ENCODE data around the gene MACROD2.

Gene MACROD2

GRCh38 chr20:15319439-15319838 is 1324.1 kb downstream of the MACROD2 start:
- DNase-seq (ENCODE audit: low spot score) = no peak

GRCh38 chr20:15320941-15321340 is 1325.6 kb downstream of the MACROD2 start:
- no peak for DNase-seq (ENCODE audit: low spot score)
- TF ChIP-seq, protein P1, sequence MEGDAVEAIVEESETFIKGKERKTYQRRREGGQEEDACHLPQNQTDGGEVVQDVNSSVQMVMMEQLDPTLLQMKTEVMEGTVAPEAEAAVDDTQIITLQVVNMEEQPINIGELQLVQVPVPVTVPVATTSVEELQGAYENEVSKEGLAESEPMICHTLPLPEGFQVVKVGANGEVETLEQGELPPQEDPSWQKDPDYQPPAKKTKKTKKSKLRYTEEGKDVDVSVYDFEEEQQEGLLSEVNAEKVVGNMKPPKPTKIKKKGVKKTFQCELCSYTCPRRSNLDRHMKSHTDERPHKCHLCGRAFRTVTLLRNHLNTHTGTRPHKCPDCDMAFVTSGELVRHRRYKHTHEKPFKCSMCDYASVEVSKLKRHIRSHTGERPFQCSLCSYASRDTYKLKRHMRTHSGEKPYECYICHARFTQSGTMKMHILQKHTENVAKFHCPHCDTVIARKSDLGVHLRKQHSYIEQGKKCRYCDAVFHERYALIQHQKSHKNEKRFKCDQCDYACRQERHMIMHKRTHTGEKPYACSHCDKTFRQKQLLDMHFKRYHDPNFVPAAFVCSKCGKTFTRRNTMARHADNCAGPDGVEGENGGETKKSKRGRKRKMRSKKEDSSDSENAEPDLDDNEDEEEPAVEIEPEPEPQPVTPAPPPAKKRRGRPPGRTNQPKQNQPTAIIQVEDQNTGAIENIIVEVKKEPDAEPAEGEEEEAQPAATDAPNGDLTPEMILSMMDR (conservative IDR thresholded peaks at IDR 0.05; ENCODE audit: low read depth) = no peak
- H3K27ac ChIP-seq = no peak overlapping the region
- ChIA-PET POLR2A (ENCODE audit: low non-redundant PET) (no interaction called here), CTCF (interaction anchor here (0.6 to 1.2 kb wide), 3 partner anchors 10 to 1057 kb away, joined by 3 read pairs; no protein-coding TSS in a partner anchor)

More at GRCh38 chr20:15319439-15319838, 1324.1 kb downstream of the MACROD2 start:
- TF ChIP-seq, protein P1 (conservative IDR thresholded peaks at IDR 0.05; ENCODE audit: low read depth) = no peak
- CTCF ChIA-PET = no interaction called here
- H3K27ac ChIP-seq = no peak overlapping the region
- POLR2A ChIA-PET (ENCODE audit: low non-redundant PET) = no interaction called here

DNA sequence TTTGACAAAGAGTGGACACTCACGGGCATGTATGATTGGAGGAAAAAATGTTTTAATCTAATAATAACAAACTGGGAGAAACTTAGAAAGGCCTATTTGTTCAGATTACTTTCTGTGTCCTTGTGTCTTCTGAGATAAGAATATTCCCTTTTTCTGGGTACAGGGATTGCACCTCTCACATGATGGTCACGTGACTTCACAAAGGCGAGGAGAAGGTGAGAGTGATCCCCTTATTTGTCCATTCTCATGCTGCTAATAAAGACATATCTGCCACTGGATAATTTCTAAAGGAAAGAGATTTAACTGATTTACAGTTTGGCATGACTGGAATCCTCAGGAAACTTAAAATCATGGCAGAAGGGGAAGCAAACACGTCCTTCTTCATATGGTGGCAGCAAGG is 1331.8 kb downstream of the MACROD2 start:
- H3K27ac ChIP-seq = no peak overlapping the region
- TF ChIP-seq, protein P1 (conservative IDR thresholded peaks at IDR 0.05; ENCODE audit: low read depth) = no peak
- POLR2A ChIA-PET (ENCODE audit: low non-redundant PET) = no interaction called here
- CTCF ChIA-PET = no interaction called here
- no peak for DNase-seq (ENCODE audit: low spot score)

- ChIA-PET POLR2A (ENCODE audit: low non-redundant PET) (no interaction called here), CTCF (no interaction called here)
- DNase-seq (ENCODE audit: low spot score) = no peak
- TF ChIP-seq, protein P1 (conservative IDR thresholded peaks at IDR 0.05; ENCODE audit: low read depth) = no peak
- H3K27ac ChIP-seq = no peak overlapping the region
These were observed 1332.8 kb downstream of the MACROD2 start for GRCh38 chr20:15328084-15328483.

DNA sequence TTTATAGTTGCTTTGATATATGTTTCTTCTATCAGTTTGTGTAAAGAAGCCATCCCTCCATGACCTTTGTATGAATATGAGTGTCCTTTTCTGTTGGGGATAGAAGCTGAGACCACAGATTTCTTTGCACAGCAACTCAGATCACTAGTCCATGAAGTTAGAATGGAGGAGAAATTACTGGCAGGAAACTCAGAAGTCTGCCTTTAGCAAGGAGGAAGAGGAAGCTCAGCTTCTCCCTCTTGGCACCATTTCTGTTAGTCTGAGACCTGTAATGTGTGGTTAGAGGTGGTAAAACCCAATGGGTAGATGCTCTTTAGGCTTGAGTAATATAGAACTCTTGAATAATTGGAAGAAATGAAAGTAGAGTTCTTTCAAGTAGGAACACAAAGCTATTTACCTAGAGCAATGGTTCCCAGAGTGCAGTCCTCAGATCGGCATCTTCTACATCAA is 1337.4 kb downstream of the MACROD2 start:
- DNase-seq (ENCODE audit: low spot score) = no peak
- TF ChIP-seq, protein P1 (conservative IDR thresholded peaks at IDR 0.05; ENCODE audit: low read depth) = no peak
- no peak overlapping the region for H3K27ac ChIP-seq
- ChIA-PET CTCF (no interaction called here), POLR2A (ENCODE audit: low non-redundant PET) (no interaction called here)

DNA sequence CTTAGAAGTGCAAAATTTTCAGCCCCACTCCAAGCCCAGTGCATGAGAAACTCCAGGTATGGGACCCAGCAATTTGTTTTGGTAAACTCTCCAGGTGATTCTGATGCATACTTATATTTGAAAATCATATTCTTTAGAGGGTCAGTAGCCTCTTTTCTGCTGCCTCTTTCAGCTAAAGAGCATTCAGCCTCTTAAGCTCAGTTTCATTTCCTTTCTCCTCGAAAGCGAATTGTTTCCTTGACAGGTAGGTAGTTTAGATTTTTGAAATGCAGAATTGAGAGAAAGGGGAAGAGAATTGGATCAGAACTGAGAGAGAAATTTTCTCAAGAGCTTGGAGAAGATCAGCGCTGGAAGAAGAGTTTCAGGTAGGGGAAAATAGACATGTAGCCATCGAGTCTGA is 1337.9 kb downstream of the MACROD2 start:
- ChIA-PET CTCF (no interaction called here), POLR2A (ENCODE audit: low non-redundant PET) (no interaction called here)
- TF ChIP-seq, protein P1 (conservative IDR thresholded peaks at IDR 0.05; ENCODE audit: low read depth) = no peak
- DNase-seq (ENCODE audit: low spot score) = no peak
- H3K27ac ChIP-seq = no peak overlapping the region

- ChIA-PET CTCF (no interaction called here), POLR2A (ENCODE audit: low non-redundant PET) (no interaction called here)
- TF ChIP-seq, protein P1 (conservative IDR thresholded peaks at IDR 0.05; ENCODE audit: low read depth) = no peak
- DNase-seq (ENCODE audit: low spot score) = no peak
- H3K27ac ChIP-seq = no peak overlapping the region
These were observed 1340.7 kb downstream of the MACROD2 start for GRCh38 chr20:15336011-15336410.
